ENCODE results near the gene CKAP2L. TPM values are rescaled to one million over a fixed set of nuclear protein-coding genes. Genes with fewer than 3 reads are reported as not detected.
A peak's percentile ranks its signal among the peaks of the same experiment; 100 is the strongest.

CKAP2L gene
- total and polyA plus RNA-seq, 10 of the 15 experiments (the other 5 are each of a cell fraction or from before 2014, with no cell fraction given): 10.5 to 37.4 (median 20.2) TPM

DNA sequence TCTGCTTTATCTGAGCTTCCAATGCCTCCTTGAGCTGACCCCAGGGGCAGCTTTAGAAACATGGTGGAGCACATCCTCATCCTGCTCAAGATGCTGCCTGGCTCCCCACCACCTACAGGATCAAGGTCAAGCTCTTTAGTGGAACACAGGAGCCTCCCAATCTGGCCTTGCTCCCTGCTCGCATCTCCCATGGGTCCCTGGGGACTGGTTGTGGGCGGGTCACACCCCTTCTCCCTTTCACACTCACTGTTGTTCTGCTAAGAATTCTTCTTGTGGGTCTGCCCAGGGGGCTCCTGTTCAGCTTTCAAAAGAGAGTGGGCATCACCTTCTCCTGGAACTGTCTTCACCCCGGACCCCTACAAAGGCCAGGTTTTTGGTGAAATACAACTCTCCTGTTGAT lies 51.9 kb downstream of the CKAP2L start:
- no TSS peak for BruUV-seq (replicated peaks)
- H3K9me3 ChIP-seq (replicated peaks; ENCODE audit: control insufficient read depth, insufficient read depth, low read length): no peaks in the 10 kb centered on the region
- H3K4me1 ChIP-seq (ENCODE audit: control insufficient read depth, insufficient read depth, low read length): peaks cover 26% of the 10 kb centered on the region
- H3K27ac ChIP-seq (ENCODE audit: control insufficient read depth, insufficient read depth): no peak overlapping the region
- no peak overlapping the region for H3K4me2 ChIP-seq (ENCODE audit: control insufficient read depth, insufficient read depth)
- no peak overlapping the region for H3K9ac ChIP-seq (ENCODE audit: control insufficient read depth, insufficient read depth, low read length)
- ATAC-seq: no peak
- POLR2A ChIA-PET: interaction anchor here (0.5 to 2.4 kb wide), 5 partner anchors 9 to 68 kb away, joined by 3 to 9 read pairs (median 3); no protein-coding TSS in a partner anchor
- SMC1A ChIA-PET (ENCODE audit: uncharacterized antibody, unreplicated experiment): interaction anchor here (2.3 to 3.4 kb wide), 2 partner anchors 13 to 21 kb away, joined by 11 to 19 read pairs; no protein-coding TSS in a partner anchor
- RAD21 ChIA-PET (ENCODE audit: unreplicated experiment): interaction anchor here (1.1 to 3.4 kb wide), 6 partner anchors 13 to 86 kb away, joined by 3 to 20 read pairs (median 6); no protein-coding TSS in a partner anchor
- in situ Hi-C loops (cut with MboI): no loop called here
- no peaks in the 10 kb centered on the region for H3K27me3 ChIP-seq (replicated peaks in 1 of 2; ENCODE audit: control insufficient read depth in 2 of 2, insufficient read depth in 2 of 2, low read length in 1 of 2)
- no peak overlapping the region for H3K4me3 ChIP-seq
- 12% methylated on average over 3 of the region's 3 CpGs for WGBS (ENCODE audit: insufficient coverage, insufficient replicate concordance, low lambda C conversion rate, missing lambda C conversion rate)
- no peaks in the 10 kb centered on the region for H3K79me2 ChIP-seq (ENCODE audit: control insufficient read depth, insufficient read depth, low read length)
- TF ChIP-seq, protein P1, sequence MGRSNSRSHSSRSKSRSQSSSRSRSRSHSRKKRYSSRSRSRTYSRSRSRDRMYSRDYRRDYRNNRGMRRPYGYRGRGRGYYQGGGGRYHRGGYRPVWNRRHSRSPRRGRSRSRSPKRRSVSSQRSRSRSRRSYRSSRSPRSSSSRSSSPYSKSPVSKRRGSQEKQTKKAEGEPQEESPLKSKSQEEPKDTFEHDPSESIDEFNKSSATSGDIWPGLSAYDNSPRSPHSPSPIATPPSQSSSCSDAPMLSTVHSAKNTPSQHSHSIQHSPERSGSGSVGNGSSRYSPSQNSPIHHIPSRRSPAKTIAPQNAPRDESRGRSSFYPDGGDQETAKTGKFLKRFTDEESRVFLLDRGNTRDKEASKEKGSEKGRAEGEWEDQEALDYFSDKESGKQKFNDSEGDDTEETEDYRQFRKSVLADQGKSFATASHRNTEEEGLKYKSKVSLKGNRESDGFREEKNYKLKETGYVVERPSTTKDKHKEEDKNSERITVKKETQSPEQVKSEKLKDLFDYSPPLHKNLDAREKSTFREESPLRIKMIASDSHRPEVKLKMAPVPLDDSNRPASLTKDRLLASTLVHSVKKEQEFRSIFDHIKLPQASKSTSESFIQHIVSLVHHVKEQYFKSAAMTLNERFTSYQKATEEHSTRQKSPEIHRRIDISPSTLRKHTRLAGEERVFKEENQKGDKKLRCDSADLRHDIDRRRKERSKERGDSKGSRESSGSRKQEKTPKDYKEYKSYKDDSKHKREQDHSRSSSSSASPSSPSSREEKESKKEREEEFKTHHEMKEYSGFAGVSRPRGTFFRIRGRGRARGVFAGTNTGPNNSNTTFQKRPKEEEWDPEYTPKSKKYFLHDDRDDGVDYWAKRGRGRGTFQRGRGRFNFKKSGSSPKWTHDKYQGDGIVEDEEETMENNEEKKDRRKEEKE (IDR thresholded peaks at IDR 0.05): no peak
- peak; percentile 77 for TF ChIP-seq MEF2B (IDR thresholded peaks at IDR 0.05; ENCODE audit: partially characterized antibody, poor library complexity, severe bottlenecking)
- TF ChIP-seq, protein P2, sequence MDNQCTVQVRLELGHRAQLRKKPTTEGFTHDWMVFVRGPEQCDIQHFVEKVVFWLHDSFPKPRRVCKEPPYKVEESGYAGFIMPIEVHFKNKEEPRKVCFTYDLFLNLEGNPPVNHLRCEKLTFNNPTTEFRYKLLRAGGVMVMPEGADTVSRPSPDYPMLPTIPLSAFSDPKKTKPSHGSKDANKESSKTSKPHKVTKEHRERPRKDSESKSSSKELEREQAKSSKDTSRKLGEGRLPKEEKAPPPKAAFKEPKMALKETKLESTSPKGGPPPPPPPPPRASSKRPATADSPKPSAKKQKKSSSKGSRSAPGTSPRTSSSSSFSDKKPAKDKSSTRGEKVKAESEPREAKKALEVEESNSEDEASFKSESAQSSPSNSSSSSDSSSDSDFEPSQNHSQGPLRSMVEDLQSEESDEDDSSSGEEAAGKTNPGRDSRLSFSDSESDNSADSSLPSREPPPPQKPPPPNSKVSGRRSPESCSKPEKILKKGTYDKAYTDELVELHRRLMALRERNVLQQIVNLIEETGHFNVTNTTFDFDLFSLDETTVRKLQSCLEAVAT (IDR thresholded peaks at IDR 0.05): no peak
- no peak for TF ChIP-seq PAX5 (IDR thresholded peaks at IDR 0.05; ENCODE audit: borderline replicate concordance, low read depth, low read length)
- TF ChIP-seq, protein P3, sequence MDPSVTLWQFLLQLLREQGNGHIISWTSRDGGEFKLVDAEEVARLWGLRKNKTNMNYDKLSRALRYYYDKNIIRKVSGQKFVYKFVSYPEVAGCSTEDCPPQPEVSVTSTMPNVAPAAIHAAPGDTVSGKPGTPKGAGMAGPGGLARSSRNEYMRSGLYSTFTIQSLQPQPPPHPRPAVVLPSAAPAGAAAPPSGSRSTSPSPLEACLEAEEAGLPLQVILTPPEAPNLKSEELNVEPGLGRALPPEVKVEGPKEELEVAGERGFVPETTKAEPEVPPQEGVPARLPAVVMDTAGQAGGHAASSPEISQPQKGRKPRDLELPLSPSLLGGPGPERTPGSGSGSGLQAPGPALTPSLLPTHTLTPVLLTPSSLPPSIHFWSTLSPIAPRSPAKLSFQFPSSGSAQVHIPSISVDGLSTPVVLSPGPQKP (IDR thresholded peaks at IDR 0.05; ENCODE audit: low read depth, low read length): no peak
- no peaks in the 10 kb centered on the region; a peak in 1 of 4 replicates for H3K36me3 ChIP-seq (ENCODE audit: control insufficient read depth in 2 of 2, insufficient read depth in 2 of 2, low read length in 1 of 2)
- CTCF ChIA-PET: interaction anchor here (0.9 to 3.1 kb wide), 6 partner anchors 12 to 113 kb away, joined by 4 to 27 read pairs (median 6); partner anchors contain the start of gene SLC20A1
- no peak for FAIRE-seq
- intact Hi-C loops (cut with micrococcal nuclease; ENCODE audit: unreplicated experiment): no loop called here
- DNase-seq (ENCODE audit: low read depth, low spot score): no peak
- no peaks in the 10 kb centered on the region for H4K20me1 ChIP-seq (ENCODE audit: control insufficient read depth, insufficient read depth)
- H2AFZ ChIP-seq (ENCODE audit: control insufficient read depth, low read depth, low read length): no peak overlapping the region; the same call in 1 of the 2 replicates
